K562 (cell line): ENCODE results near the gene PIK3R6. TPM values are rescaled to one million over a fixed set of nuclear protein-coding genes. Genes with fewer than 3 reads are reported as not detected.
A peak's percentile ranks its signal among the peaks of the same experiment; 100 is the strongest.

ENCODE experiments used
- CBFA2T2 ChIP-seq: fragments of 450-650 bp; conservative IDR thresholded peaks from 2 replicates; pipeline ENCODE4 v1.6.1; 2017; ENCODE audit warnings: mild to moderate bottlenecking
- E4F1 ChIP-seq: fragments of 250-450 bp; sonication (Bioruptor Pico); IDR thresholded peaks from 2 replicates; pipeline ENCODE4 v1.5.0; 2021; ENCODE audit warnings: mild to moderate bottlenecking, borderline replicate concordance
- ERF ChIP-seq: fragments of 450-650 bp; formaldehyde crosslinking; IDR thresholded peaks from 2 replicates; pipeline ENCODE4 v1.4.0; 2020; ENCODE audit warnings: mild to moderate bottlenecking, mixed read lengths
- HMG20B ChIP-seq: fragments of 250-450 bp; sonication (Bioruptor Pico); IDR thresholded peaks from 2 replicates; pipeline ENCODE4 v1.5.0; 2021; ENCODE audit warnings: mild to moderate bottlenecking
- HNRNPLL ChIP-seq: fragments of 200-400 bp; formaldehyde crosslinking; IDR thresholded peaks from 2 replicates; pipeline ENCODE4 v1.6.1; 2017; ENCODE audit warnings: low read length, low read depth, mild to moderate bottlenecking; ENCODE audit not compliant: poor library complexity, severe bottlenecking
- HSF4 ChIP-seq: fragments of 250-450 bp; sonication (Bioruptor Pico); IDR thresholded peaks from 2 replicates; pipeline ENCODE4 v2.1.2; 2022; ENCODE audit warnings: mild to moderate bottlenecking, moderate library complexity, borderline replicate concordance
- IRF2 ChIP-seq: sonication (generic); formaldehyde crosslinking; IDR thresholded peaks from 2 replicates; pipeline ENCODE4 v1.8.1; 2022; ENCODE audit warnings: mild to moderate bottlenecking, missing genetic modification reagents
- IRF9 ChIP-seq: fragments of 450-650 bp; IDR thresholded peaks from 2 replicates; pipeline ENCODE4 v1.6.1; 2016; ENCODE audit warnings: missing biosample characterization, missing genetic modification characterization
- KLF13 ChIP-seq: fragments of 450-650 bp; IDR thresholded peaks from 2 replicates; pipeline ENCODE4 v1.6.1; 2016; ENCODE audit warnings: missing genetic modification characterization, low read depth, mild to moderate bottlenecking, missing compliant biosample characterization, moderate library complexity, borderline replicate concordance
- KLF16 ChIP-seq: IDR thresholded peaks from 2 replicates; pipeline ENCODE4 v1.6.1; 2016; ENCODE audit warnings: antibody characterized with exemption
- MAFF ChIP-seq: IDR thresholded peaks from 2 replicates; pipeline ENCODE4 v1.6.1; 2012; ENCODE audit warnings: low read length, improper control_type of control experiment
- MXI1 ChIP-seq: IDR thresholded peaks from 2 replicates; pipeline ENCODE4 v1.6.1; 2011; ENCODE audit warnings: low read depth, mild to moderate bottlenecking, improper control_type of control experiment, low read length
- POLR2G ChIP-seq: fragments of 200-400 bp; formaldehyde crosslinking; IDR thresholded peaks from 2 replicates; pipeline ENCODE4 v1.6.1; 2017; ENCODE audit warnings: low read depth, mild to moderate bottlenecking, antibody characterized with exemption, low read length, moderate library complexity
- PRMT5 ChIP-seq: sonication (generic); formaldehyde crosslinking; IDR thresholded peaks from 2 replicates; pipeline ENCODE4 v1.5.0; 2020; ENCODE audit warnings: missing genetic modification reagents
- RBM14 ChIP-seq: fragments of 200-400 bp; formaldehyde crosslinking; IDR thresholded peaks from 2 replicates; pipeline ENCODE4 v1.6.1; 2018; ENCODE audit warnings: low read depth, mild to moderate bottlenecking, low read length, moderate library complexity, borderline replicate concordance; ENCODE audit not compliant: insufficient read depth
- SRSF9 ChIP-seq: fragments of 200-400 bp; formaldehyde crosslinking; IDR thresholded peaks from 2 replicates; pipeline ENCODE4 v1.6.1; 2017; ENCODE audit warnings: low read depth, low read length, borderline replicate concordance
- ZNF695 ChIP-seq: fragments of 450-650 bp; formaldehyde crosslinking; IDR thresholded peaks from 2 replicates; pipeline ENCODE4 v1.4.0; 2020; ENCODE audit warnings: mild to moderate bottlenecking, moderate library complexity
- polyA plus RNA-seq, 8 experiments: library from polyadenylated mRNA; depleted of rRNA in 4 of 8; stranded (reverse) in 5 of 8; unstranded in 3 of 8; fragments of >200 nt; fragmentation: Nextera tagmentation in 2 of 8; fragmentation: Illumina TruSeq in 1 of 8; extraction: Ambion mirVana in 2 of 8; extraction: Trizol in 1 of 8; gene quantifications; 2 replicates each; pipeline versions ENCODE4 v1.2.1 to v1.2.3, GENCODE V29; 2011 to 2014; ENCODE audit warnings: inconsistent platforms in 1 of 8, missing spikeins in 1 of 8
- total RNA-seq, 7 experiments: library from RNA; depleted of rRNA in 6 of 7; stranded (reverse); fragments of >200 nt in 6 of 7; fragmentation: Illumina TruSeq in 2 of 7; extraction: Trizol in 2 of 7; gene quantifications; 2 replicates each; pipeline versions ENCODE4 v1.2.1 to v1.2.3, GENCODE V29; 2011 to 2021; ENCODE audit warnings: low replicate concordance in 1 of 7
- TF ChIP-seq, protein P1 (sequence below): IDR thresholded peaks from 2 replicates; pipeline ENCODE4 v1.6.1; 2011; ENCODE audit not compliant: insufficient read length; ENCODE audit errors: extremely low read depth
- TF ChIP-seq, protein P2 (sequence below), 3 experiments: IDR thresholded peaks in 2 of 3; conservative IDR thresholded peaks in 1 of 3; 2 replicates each; pipeline ENCODE4 v1.5.1; 2011 to 2012; ENCODE audit warnings: low read length in 3 of 3, mild to moderate bottlenecking in 3 of 3, control low read depth in 2 of 3, improper control_type of control experiment in 1 of 3, inconsistent platforms in 1 of 3, low read depth in 1 of 3, mixed read lengths in 1 of 3, moderate library complexity in 1 of 3; ENCODE audit not compliant: insufficient read depth in 2 of 3
- TF ChIP-seq, protein P3 (sequence below): fragments of 450-650 bp; formaldehyde crosslinking; IDR thresholded peaks from 2 replicates; pipeline ENCODE4 v1.4.0; 2020; ENCODE audit warnings: mild to moderate bottlenecking, moderate library complexity

Gene PIK3R6
- total and polyA plus RNA-seq, 9 of the 15 experiments (the other 6 are each of a cell fraction or from before 2014, with no cell fraction given), result 0.04 TPM; not detected in 8

- TF ChIP-seq MAFF (no peak), KLF16 (no peak), POLR2G (no peak), IRF2 (CRISPR knock-in tag) (no peak), ZNF695 (CRISPR knock-in tag) (no peak), PRMT5 (CRISPR knock-in tag) (no peak), E4F1 (no peak), ERF (CRISPR knock-in tag) (no peak), CBFA2T2 (no peak), KLF13 (tag) (no peak), HSF4 (CRISPR knock-in tag) (no peak), HMG20B (CRISPR knock-in tag) (no peak), SRSF9 (no peak), MXI1 (no peak), RBM14 (no peak), IRF9 (tag) (no peak), HNRNPLL (no peak)
- TF ChIP-seq, protein P1, sequence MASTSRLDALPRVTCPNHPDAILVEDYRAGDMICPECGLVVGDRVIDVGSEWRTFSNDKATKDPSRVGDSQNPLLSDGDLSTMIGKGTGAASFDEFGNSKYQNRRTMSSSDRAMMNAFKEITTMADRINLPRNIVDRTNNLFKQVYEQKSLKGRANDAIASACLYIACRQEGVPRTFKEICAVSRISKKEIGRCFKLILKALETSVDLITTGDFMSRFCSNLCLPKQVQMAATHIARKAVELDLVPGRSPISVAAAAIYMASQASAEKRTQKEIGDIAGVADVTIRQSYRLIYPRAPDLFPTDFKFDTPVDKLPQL, result no peak
- TF ChIP-seq, protein P2, sequence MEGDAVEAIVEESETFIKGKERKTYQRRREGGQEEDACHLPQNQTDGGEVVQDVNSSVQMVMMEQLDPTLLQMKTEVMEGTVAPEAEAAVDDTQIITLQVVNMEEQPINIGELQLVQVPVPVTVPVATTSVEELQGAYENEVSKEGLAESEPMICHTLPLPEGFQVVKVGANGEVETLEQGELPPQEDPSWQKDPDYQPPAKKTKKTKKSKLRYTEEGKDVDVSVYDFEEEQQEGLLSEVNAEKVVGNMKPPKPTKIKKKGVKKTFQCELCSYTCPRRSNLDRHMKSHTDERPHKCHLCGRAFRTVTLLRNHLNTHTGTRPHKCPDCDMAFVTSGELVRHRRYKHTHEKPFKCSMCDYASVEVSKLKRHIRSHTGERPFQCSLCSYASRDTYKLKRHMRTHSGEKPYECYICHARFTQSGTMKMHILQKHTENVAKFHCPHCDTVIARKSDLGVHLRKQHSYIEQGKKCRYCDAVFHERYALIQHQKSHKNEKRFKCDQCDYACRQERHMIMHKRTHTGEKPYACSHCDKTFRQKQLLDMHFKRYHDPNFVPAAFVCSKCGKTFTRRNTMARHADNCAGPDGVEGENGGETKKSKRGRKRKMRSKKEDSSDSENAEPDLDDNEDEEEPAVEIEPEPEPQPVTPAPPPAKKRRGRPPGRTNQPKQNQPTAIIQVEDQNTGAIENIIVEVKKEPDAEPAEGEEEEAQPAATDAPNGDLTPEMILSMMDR (IDR thresholded peaks at IDR 0.05 in 2 of 3, conservative IDR thresholded peaks at IDR 0.05 in 1 of 3; ENCODE audit: insufficient read depth in 2 of 3, low read depth in 1 of 3, low read length in 3 of 3), result peak; percentile 53 to 78 (median 69)
- TF ChIP-seq, protein P3, sequence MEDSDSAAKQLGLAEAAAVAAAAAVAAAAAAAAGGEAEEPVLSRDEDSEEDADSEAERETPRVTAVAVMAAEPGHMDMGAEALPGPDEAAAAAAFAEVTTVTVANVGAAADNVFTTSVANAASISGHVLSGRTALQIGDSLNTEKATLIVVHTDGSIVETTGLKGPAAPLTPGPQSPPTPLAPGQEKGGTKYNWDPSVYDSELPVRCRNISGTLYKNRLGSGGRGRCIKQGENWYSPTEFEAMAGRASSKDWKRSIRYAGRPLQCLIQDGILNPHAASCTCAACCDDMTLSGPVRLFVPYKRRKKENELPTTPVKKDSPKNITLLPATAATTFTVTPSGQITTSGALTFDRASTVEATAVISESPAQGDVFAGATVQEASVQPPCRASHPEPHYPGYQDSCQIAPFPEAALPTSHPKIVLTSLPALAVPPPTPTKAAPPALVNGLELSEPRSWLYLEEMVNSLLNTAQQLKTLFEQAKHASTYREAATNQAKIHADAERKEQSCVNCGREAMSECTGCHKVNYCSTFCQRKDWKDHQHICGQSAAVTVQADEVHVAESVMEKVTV, result peak; percentile 50
These were observed 20.6 kb upstream of the PIK3R6 start (continued) for GRCh38 chr17:8887834-8888703.
